Epithelial cell of esophagus (primary cell): ENCODE data around the gene CDH13.
A peak's percentile ranks its signal among the peaks of the same experiment; 100 is the strongest.

Source experiments
- DNase-seq: peaks from one replicate; pipeline ENCODE4 v3.0.0; 2010; ENCODE audit warnings: low read depth
- H3K4me3 ChIP-seq: 2 replicates; pipeline ENCODE4 v1.5.1; 2011; ENCODE audit warnings: mild to moderate bottlenecking, low read length, control low read depth
- TF ChIP-seq, protein P1 (sequence below): IDR thresholded peaks from 2 replicates; pipeline ENCODE4 v1.5.1; 2011; ENCODE audit warnings: low read depth, mild to moderate bottlenecking, low read length, control low read depth, inconsistent platforms; ENCODE audit not compliant: insufficient read depth; ENCODE audit errors: missing control alignments

The CDH13 gene

DNA sequence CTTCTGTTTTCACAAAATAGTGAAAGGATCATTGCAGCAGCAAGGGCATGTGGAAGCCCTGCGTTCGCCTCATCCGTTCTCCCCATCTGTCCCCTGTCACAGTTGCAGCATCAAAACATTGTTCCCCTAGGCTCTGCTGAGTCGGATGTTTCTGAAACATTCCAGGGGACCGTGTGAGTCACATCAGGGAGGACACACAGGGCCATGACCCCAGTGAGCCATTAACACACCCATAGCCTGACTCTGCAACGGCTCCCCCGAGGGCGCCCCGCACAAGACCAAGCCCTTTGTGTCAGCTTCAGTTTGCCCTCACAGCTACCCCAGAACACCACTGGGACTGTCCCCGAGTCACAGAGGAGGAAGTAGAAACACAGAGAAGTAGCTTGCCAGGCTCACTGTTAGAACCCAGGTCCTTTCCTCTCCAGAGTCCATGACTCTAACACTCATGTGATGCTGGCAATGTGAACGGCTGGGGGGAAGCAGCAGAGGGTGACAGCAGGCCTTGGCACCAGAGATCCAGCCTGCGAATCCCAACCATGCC lies 1117.7 kb downstream of the CDH13 start:
- TF ChIP-seq, protein P1, sequence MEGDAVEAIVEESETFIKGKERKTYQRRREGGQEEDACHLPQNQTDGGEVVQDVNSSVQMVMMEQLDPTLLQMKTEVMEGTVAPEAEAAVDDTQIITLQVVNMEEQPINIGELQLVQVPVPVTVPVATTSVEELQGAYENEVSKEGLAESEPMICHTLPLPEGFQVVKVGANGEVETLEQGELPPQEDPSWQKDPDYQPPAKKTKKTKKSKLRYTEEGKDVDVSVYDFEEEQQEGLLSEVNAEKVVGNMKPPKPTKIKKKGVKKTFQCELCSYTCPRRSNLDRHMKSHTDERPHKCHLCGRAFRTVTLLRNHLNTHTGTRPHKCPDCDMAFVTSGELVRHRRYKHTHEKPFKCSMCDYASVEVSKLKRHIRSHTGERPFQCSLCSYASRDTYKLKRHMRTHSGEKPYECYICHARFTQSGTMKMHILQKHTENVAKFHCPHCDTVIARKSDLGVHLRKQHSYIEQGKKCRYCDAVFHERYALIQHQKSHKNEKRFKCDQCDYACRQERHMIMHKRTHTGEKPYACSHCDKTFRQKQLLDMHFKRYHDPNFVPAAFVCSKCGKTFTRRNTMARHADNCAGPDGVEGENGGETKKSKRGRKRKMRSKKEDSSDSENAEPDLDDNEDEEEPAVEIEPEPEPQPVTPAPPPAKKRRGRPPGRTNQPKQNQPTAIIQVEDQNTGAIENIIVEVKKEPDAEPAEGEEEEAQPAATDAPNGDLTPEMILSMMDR: no peak
- DNase-seq: peak; percentile 13
- no peak overlapping the region for H3K4me3 ChIP-seq

DNA sequence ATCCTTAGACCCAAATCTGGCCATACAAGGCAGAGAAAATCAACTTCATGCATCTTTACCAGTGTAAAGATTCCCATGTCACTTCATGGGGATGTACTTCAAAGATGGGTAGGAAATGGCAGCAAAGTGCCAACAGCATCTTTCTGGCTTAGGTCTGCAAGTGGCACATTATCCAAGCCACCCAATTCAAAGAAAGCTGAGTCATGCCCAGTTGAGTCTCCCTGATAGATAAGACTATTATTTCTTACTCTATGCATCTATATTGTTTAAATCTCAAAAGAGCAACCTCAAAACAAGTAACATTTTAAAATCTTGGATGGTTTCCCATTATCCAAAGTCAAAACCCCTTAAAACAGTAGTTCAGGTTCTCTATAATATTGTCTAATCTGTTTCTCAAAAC lies 1119.8 kb downstream of the CDH13 start:
- no peak for DNase-seq
- TF ChIP-seq, protein P1: no peak
- no peak overlapping the region for H3K4me3 ChIP-seq

GRCh38 chr16:83747936-83748335 lies 1121.2 kb downstream of the CDH13 start:
- H3K4me3 ChIP-seq: no peak overlapping the region
- no peak for DNase-seq
- TF ChIP-seq, protein P1: no peak

- no peak overlapping the region for H3K4me3 ChIP-seq
- TF ChIP-seq, protein P1: no peak
- no peak for DNase-seq
These were observed 1128.6 kb downstream of the CDH13 start for GRCh38 chr16:83755391-83755790.

GRCh38 chr16:83762141-83762991 lies 1135.6 kb downstream of the CDH13 start:
- DNase-seq: no peak
- H3K4me3 ChIP-seq: no peak overlapping the region
- TF ChIP-seq, protein P1: no peak

DNA sequence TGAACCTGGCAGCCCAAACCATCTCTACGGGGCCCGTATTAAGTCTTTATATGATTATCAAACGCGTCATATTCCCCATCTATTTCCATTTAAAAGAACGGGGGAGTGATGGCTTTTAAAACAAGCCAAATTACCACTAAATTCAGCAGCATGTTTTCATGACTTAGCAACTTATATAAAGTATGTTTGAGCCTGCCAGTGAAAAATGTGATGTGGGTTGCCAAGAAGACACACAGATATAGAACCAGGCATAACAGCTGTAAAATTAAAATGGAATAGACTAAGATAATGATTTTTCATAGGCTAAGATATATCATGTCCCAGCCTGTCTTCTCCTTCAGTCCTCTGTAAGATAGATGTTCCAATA lies 1136.2 kb downstream of the CDH13 start:
- no peak overlapping the region for H3K4me3 ChIP-seq
- TF ChIP-seq, protein P1: no peak

DNA sequence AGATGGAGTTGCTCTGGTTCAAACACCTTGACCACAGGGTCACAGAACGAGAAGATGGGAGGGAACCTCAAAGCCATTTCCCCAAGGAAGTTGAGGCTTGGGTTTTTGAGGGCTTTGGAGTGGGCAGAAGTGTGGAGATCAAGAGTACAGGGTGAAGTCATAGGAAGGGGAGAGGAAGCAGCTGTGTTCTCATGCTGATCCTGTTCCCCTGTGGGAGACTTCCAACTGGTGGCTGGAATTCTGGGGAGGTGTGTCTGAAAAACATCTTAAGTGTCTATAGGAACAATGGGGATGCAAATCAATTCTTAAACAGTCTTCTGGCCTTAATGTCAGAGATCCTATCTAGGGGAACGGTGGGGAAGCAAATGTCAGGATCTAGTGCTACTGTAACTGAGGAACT lies 1142.2 kb downstream of the CDH13 start:
- TF ChIP-seq, protein P1: no peak
- no peak overlapping the region for H3K4me3 ChIP-seq
- no peak for DNase-seq

More for the DNA sequence above, 1136.2 kb downstream of the CDH13 start:
- no peak for DNase-seq
